Activated naive CD4-positive, alpha-beta T cell treated with Interleukin-2 at 50 U/mL for 16 hours (primary cell): Measurements from ENCODE around the gene RASGRP1.
A peak's percentile ranks its signal among the peaks of the same experiment; 100 is the strongest.
"Not testable (repeated sequence)": the region's sequence is repeated elsewhere in the genome, so short reads cannot be mapped to it uniquely, and the experiment has no call there.

ENCODE experiments used
- DNase-seq: peaks from one replicate; pipeline ENCODE4 v3.0.0-alpha.2; 2020

RASGRP1 gene

GRCh38 chr15:38564557-38565286, at the start of gene RASGRP1:
TSS of gene RASGRP1 (minus strand) at chr15:38564814. CDS start at chr15:38564628, 186 bp downstream.
- DNase-seq: peak; percentile 86

DNA sequence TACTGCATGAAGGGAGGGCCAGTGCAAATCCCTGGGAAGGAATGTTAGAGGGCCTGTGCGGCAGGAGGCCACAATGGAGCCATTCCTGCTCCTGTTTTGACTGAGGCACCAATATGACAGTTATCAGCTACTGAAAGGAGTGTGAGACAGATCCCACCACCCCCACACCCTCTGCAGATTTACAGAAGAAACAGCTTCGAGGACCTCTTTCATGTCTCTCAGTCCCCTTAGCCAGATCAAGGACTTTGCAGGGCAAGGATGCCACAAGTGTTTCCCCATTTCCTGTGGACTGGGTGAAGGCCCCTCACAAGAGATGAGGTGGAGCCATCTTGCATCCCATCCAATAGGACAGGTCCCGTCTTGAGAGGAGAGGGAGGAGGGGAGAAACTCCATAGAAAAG, 48.5 kb upstream of the RASGRP1 start:
- no peak for DNase-seq

DNA sequence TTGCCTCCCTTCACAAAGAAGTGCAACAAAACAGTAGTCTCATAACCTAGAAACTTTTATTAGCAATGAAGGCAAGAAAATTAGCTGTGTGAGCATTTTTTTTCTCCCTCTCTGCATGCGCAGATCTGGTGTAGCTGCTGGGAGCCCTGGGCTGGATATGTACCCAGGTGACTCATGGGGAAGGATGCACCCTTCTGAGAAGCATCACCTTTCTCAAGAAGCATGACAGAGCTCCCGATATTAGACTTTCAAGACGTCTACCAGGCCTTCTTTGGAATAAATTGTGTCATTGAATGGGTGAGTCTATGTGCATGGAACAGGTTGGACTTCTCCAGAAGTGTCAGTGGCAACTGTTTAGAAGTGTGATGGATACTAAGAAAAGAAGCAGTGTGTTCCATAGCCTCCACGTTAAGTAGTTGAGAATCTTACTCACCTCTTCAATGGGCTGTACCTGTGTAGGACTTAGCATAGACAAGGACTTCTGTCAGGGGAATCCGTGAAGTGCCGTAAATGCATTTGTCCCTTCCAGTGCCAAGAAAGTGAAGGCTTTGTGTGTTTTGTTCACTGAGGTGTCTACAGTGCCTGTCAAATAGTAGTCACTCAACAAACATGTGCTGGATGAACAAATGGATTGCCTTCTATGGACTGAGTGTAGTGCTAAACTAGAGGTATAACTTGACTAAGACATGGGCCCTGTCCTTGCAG, 47.7 kb upstream of the RASGRP1 start:
- peak; percentile 61 for DNase-seq

DNA sequence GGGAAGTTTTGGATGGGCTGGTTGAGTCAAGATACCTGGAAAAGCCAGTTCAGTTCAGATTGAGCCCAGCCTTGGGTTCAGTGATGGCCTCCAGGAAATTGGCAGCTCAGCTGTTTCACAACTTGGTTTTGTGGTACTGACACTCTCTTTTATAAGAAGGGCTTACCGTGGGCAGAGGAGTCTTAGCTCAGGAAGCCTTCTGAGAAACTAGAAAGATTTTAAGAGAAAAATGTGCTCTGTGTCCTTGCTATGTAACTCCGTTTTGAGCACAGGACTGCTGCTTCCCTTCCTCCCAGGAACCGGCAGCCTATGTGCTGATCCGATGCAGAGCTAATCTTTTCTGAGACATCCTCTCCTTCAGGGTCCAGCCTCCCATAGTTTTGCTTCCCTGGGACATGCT, 46.6 kb upstream of the RASGRP1 start:
- peak; percentile 59 for DNase-seq

GRCh38 chr15:38610748-38611147, 46.1 kb upstream of the RASGRP1 start:
- DNase-seq: peak; percentile 60

GRCh38 chr15:38609097-38609738, 44.6 kb upstream of the RASGRP1 start:
- DNase-seq: no peak

GRCh38 chr15:38608682-38609081, 44.1 kb upstream of the RASGRP1 start:
- DNase-seq: no peak

GRCh38 chr15:38605744-38606143, 41.1 kb upstream of the RASGRP1 start:
- no peak for DNase-seq

DNA sequence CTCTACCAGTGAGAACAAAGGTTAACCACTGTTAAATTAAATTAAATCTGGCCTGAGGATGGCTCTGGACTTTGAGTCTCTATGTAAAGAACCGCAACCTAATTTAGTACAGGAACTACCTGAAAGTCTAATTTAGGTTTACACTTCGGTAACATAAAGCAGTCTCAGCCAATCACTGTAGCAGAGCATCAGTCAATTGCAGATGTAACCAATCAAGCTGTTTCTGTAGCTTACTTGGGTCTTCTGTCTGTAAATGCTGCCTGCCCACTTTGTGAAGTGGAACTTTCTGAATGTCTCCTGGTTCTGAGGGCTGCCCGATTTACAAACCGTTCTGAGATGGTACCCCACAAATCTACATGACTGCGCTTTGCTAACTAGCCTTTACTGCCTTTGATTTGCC, 39.1 kb upstream of the RASGRP1 start:
- DNase-seq: no peak

DNA sequence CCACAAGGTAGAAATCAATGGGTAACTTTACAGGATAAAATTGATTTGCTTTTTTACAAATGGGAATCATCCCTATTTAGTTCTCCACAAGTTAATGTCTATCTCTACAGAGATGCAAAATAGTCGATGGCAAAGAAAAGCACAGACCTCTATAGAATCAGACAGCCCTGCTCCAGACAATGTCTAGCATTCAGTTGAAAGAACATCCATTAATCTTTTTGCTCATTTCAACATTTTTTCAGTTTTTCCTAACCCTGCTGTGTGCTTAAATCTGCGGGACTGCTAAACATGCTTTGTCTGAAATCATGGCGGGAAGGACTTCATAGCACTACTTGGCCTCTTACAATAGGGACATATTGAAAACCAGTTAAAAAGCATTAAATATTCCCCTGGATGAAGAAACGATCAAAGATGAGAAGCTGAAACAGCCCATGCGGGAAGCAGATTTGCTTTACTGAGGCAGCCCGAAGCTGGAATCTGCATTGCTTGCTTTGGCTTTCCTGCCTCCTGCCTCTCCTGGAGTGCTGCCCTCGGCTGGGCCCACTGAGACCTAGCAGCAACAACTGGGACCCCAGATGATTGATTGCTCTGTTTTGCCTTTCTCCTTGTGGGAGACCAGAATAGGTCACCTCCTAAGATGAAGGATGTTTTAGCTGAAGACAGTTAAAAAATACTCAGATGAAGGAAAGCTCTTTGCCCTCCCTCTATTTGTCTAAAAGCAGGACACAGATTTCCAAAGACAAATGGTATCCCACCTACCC, 38.5 kb upstream of the RASGRP1 start:
- DNase-seq: no peak

DNA sequence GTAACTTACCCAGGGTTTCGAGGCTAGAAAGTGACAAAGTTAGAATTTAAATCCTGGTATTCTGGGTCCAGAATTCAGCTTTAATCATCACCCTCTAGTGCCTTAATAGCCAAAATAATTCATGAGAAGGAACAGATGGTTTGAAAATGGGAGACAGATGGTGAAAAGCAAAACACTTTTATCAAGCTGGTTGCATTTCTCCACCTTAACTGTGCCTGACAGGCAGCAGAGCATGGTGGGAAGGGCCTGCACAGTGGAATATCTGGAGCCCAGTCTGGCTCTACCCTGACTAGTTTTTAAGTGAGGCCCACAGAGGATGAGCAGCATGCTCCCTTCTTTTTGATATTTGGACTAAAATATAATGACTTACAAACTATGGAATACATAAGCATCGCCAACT, 35.6 kb upstream of the RASGRP1 start:
- no peak for DNase-seq

DNA sequence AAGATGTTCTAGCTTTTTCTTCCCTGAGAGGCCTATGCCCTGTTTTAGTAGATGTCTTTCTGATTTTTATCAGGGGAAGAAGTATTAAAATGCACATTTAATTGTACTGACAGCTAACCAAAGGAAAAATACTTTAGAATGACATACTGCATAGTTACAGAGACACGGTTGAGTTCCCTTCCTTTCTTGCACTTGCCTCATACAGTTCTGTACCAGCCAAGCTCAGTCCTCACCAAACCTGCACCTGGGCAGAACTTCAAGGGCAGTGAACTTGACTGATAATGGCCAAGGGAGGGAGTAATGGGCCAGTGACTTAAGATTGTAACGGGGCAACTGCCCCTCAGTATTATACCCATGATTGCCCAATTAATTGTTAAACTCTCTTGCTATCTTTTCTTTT, 34.1 kb upstream of the RASGRP1 start:
- no peak for DNase-seq

- no peak for DNase-seq
These were observed 32.7 kb upstream of the RASGRP1 start for GRCh38 chr15:38597219-38597800.

DNA sequence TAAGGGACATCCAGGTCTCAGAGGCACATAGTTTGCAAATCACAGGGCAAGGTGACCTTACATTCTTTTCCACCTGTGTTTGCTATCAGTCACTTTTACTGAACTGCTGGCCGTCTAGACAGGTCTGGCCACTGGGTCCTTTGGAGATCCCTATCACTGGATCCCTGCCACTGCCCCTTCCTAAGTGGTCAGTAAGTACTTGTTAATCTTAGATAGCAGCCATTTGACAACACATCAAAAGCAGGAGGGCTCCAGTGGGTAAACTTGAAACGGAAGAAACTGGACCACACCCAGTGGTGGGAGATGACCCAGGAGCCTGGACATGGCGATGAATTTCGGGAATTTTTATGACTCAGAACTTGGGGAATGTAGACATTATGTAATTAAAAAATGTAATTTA, 28.9 kb upstream of the RASGRP1 start:
- DNase-seq: no peak

DNA sequence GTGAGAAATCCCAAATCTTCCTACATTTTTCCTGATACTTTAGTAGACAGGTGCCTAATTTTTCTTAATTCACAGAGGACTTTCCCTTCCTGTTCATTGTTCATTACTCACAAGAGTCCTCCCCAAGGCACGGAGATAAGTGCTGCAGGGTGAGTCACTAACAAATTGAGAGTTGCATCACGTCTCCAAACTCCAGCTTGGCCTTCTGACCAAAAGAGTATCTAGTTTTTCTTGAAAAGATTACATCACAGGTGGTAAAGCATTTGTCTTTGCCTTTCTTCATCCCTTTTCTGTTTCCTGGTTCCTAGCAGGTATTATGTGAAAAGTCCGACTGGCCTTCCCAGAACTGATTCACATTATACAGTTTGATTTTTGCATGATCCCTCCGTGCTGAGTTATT, 24.9 kb upstream of the RASGRP1 start:
- DNase-seq: no peak

GRCh38 chr15:38588672-38589071, 24.1 kb upstream of the RASGRP1 start:
- no peak for DNase-seq

- no peak for DNase-seq
These were observed 22.6 kb upstream of the RASGRP1 start for GRCh38 chr15:38587214-38587613.

DNA sequence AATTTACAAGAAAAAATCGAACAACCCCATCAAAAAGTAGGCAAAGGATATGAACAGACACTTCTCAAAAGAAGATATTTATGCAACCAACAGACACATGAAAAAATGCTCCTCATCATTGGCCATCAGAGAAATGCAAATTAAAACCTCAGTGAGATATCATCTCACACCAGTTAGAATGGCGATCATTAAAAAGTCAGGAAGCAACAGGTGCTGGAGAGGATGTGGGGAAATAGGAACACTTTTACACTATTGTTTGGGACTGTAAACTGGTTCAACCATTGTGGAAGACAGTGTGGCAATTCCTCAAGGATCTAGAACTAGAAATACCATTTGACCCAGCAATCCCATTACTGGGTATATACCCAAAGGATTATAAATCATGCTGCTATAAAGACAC, 21.4 kb upstream of the RASGRP1 start:
- not testable (repeated sequence) for DNase-seq

DNA sequence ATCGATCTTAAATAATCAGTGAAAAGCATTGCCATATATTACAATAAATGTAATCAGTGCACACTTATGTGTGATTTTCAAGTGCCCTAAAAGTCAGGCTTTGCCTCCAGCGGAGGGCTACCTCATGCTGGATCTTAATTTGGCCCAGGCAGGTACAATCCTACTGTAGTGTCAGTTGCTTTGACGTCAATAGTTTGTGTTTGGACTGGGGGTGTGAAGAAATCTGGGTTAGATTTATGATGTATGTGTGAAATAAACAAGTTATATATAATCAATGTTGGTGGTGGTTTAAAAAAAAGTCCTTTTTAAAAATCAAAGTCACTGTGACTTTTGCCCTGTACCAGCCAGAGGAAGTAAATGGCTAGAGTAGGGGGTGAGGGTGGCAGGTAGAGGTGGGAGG, 14.0 kb upstream of the RASGRP1 start:
- no peak for DNase-seq

- no peak for DNase-seq
These were observed 12.9 kb upstream of the RASGRP1 start for GRCh38 chr15:38577424-38577987.

DNA sequence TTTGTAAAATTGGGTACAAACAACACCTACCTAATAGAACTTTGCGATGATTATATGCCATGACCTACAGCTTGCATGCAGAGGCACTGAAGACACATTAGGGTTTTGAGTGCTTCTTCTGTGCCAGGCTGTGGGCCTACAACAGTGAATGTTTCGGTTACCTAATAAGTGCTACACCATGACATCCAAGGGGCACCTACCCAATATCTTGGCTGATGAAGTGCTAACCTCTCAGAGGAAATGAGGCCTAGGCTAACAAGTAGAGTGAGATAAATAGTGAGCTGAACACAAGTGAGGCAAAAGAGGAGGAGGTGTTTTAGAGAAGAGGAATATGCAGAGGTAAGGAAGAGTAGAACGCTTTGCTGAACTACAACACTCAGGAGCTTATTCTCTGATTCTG, 12.2 kb upstream of the RASGRP1 start:
- DNase-seq: no peak

DNA sequence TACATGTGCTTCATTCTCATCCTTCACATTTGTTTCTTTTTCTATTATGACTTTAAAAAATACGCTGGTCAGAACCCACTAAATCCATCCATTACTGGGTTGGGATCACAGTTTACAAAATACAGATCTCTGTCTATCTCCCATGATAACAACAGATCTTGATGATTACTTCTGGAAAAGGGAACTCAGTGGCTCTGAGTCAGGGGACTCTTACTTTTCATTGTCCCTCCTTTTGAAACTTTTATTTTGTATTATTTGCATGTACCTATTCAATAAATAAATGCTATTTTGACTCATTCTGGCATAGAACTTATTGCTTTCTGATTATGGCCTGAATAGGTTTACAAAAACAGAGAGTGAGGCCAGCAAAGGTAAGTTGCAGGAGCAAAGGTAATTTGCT, 11.6 kb upstream of the RASGRP1 start:
- no peak for DNase-seq

DNA sequence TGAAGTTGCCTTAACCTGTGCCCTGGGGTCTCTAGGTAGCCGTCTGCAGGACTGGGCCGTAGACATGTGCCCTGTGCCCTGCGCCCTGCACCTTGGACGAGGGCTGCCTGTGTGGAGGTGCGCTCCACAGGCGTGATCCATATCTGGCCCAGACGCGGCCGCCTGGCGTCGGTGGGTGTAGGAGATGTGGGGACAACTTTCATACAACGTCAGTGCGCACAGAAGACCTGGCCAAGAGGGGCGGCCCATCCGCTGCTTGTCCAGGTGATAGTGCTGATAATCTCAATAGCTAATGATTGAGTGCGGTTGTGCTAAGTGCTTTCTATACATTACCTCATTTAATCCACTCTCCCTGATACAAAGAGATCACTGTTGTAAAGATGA, 665 bp upstream of the RASGRP1 start:
- no peak for DNase-seq
